Keratinocyte (primary cell): ENCODE data around the gene DENND11. TPM values are rescaled to one million over a fixed set of nuclear protein-coding genes. Genes with fewer than 3 reads are reported as not detected.

Experiments
- DNase-seq: peaks from one replicate; pipeline ENCODE4 v3.0.0-alpha.2; 2011; ENCODE audit warnings: low read depth, missing footprints, low spot score
- FAIRE-seq: peaks from 2 replicates; lab custom pipeline; 2011; peaks lifted over from hg19 to GRCh38; lab: Jason Lieb, UNC
- H2AFZ ChIP-seq: 2 replicates; pipeline ENCODE4 v1.6.0; 2012; ENCODE audit warnings: low read length, control low read depth, inconsistent platforms; ENCODE audit not compliant: control insufficient read depth
- H3K27ac ChIP-seq: 2 replicates; pipeline ENCODE4 v1.5.1; 2011; ENCODE audit warnings: low read length; ENCODE audit not compliant: control insufficient read depth, insufficient read depth
- H3K27me3 ChIP-seq: 3 replicates; pipeline ENCODE4 v1.6.0; 2011; ENCODE audit warnings: low read length; ENCODE audit not compliant: control insufficient read depth, insufficient read depth; ENCODE audit errors: extremely low read depth
- H3K36me3 ChIP-seq, 2 experiments: 2 replicates in 1 of 2; 3 replicates in 1 of 2; pipeline ENCODE4 v1.5.1; 2011; ENCODE audit warnings: low read length in 2 of 2, mild to moderate bottlenecking in 1 of 2; ENCODE audit not compliant: control insufficient read depth in 2 of 2, insufficient read depth in 2 of 2; ENCODE audit errors: extremely low read depth in 1 of 2
- H3K4me1 ChIP-seq: 3 replicates; pipeline ENCODE4 v1.5.1; 2011; ENCODE audit warnings: low read length; ENCODE audit not compliant: control insufficient read depth, insufficient read depth; ENCODE audit errors: extremely low read depth
- H3K4me2 ChIP-seq: 3 replicates; pipeline ENCODE4 v1.6.0; 2011; ENCODE audit warnings: low read depth, low read length; ENCODE audit not compliant: control insufficient read depth, insufficient read depth; ENCODE audit errors: extremely low read depth
- H3K4me3 ChIP-seq, 3 experiments: fragments of 200-600 bp in 1 of 3; sonication (generic) in 1 of 3; 2 replicates in 2 of 3; 3 replicates in 1 of 3; pipeline ENCODE4 v1.5.1; 2011 to 2016; ENCODE audit warnings: low read length in 3 of 3, mild to moderate bottlenecking in 3 of 3, control low read depth in 2 of 3, inconsistent platforms in 1 of 3, low read depth in 1 of 3, mixed read lengths in 1 of 3, mixed run types in 1 of 3, moderate library complexity in 1 of 3; ENCODE audit not compliant: control insufficient read depth in 2 of 3, insufficient read depth in 2 of 3; ENCODE audit errors: extremely low read depth in 1 of 3
- H3K79me2 ChIP-seq: 2 replicates; pipeline ENCODE4 v1.6.0; 2012; ENCODE audit warnings: low read length; ENCODE audit not compliant: control insufficient read depth, insufficient read depth
- H3K9ac ChIP-seq: 3 replicates; pipeline ENCODE4 v1.6.0; 2011; ENCODE audit warnings: low read length; ENCODE audit not compliant: control insufficient read depth, insufficient read depth; ENCODE audit errors: extremely low read depth
- H3K9me1 ChIP-seq: 3 replicates; pipeline ENCODE4 v1.6.0; 2011; ENCODE audit warnings: low read length; ENCODE audit not compliant: control insufficient read depth, insufficient read depth; ENCODE audit errors: extremely low read depth
- H3K9me3 ChIP-seq: 2 replicates; pipeline ENCODE4 v1.5.1; 2012; ENCODE audit warnings: low read depth, low read length; ENCODE audit not compliant: control insufficient read depth
- H4K20me1 ChIP-seq: 3 replicates; pipeline ENCODE4 v1.6.0; 2011; ENCODE audit warnings: low read length; ENCODE audit not compliant: control insufficient read depth, insufficient read depth; ENCODE audit errors: extremely low read depth
- EZH2 ChIP-seq: IDR thresholded peaks from one replicate; pipeline ENCODE4 v1.6.1; 2012; ENCODE audit warnings: inconsistent platforms, mild to moderate bottlenecking, low read length, moderate library complexity
- dilution Hi-C: fragments of 300-500 bp; cut with MboI; formaldehyde crosslinking; loops from one replicate; pipeline ENCODE4 v1.7.0; 2020; ENCODE audit warnings: low sequenced_read_pairs; ENCODE audit not compliant: extremely low pct_ligation_motif_present
- polyA plus RNA-seq, 5 experiments: library from polyadenylated mRNA; depleted of rRNA in 3 of 5; stranded (reverse) in 3 of 5; stranded (forward) in 1 of 5; unstranded in 1 of 5; fragments of >200 nt; gene quantifications; 1 replicate in 1 of 5; 2 replicates in 3 of 5; 3 replicates in 1 of 5; pipeline versions ENCODE4 v1.2.1 to v1.2.3, GENCODE V29; 2011 to 2012; ENCODE audit warnings: missing spikeins in 2 of 5, low read depth in 1 of 5, low replicate concordance in 1 of 5
- small RNA-seq, 3 experiments: library from RNA; depleted of rRNA; stranded (forward); fragments of <200 nt; gene quantifications; one replicate each; pipeline ENCODE3, GENCODE V24; 2012; ENCODE audit warnings: low read depth in 3 of 3, low replicate concordance in 1 of 3; ENCODE audit not compliant: insufficient read length in 3 of 3
- TF ChIP-seq, protein P1 (sequence below), 3 experiments: IDR thresholded peaks in 1 of 3; conservative IDR thresholded peaks in 1 of 3; optimal IDR thresholded peaks in 1 of 3; 2 replicates in 2 of 3; 3 replicates in 1 of 3; pipeline versions ENCODE3 to v1.5.1; 2011; ENCODE audit warnings: low read length in 3 of 3, mild to moderate bottlenecking in 3 of 3, moderate library complexity in 2 of 3, control low read depth in 1 of 3, inconsistent platforms in 1 of 3; ENCODE audit not compliant: insufficient read depth in 2 of 3; ENCODE audit errors: extremely low read depth in 1 of 3

The DENND11 gene
- polyA plus RNA-seq, 1 donor (not counting 4 experiments of a cell fraction or from before 2014, with no cell fraction given), result 5.4 TPM

DNA sequence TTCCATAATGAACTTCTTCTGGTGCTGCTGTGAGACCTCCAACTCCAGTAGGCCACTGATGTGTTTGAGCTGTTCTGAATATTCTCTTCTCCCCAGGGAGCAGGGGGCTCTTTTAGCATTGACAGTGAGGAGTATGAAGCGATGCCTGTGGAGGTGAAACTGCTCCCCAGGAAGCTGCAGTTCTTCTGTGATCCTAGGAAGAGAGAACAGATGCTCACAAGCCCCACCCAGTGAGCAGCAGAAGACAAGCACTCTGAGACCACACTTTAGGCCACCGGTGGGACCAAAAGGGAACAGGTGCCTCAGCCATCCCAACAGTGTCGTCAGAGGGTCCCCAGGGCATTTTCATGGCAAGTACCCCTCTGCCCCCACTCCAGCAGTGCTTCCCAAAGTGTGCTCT, 49.3 kb downstream of the DENND11 start:
- H3K27me3 ChIP-seq, result no peaks in the 10 kb centered on the region
- no peaks in the 10 kb centered on the region for H3K9me1 ChIP-seq
- H3K9me3 ChIP-seq, result no peaks in the 10 kb centered on the region
- H3K4me3 ChIP-seq, result no peak overlapping the region
- no peaks in the 10 kb centered on the region for H4K20me1 ChIP-seq
- H3K27ac ChIP-seq, result no peak overlapping the region
- no peak overlapping the region for H3K9ac ChIP-seq
- no peaks in the 10 kb centered on the region for H3K4me1 ChIP-seq
- H3K36me3 ChIP-seq, result peaks cover 9 to 11% of the 10 kb centered on the region in 2 experiments
- no peaks in the 10 kb centered on the region for H3K79me2 ChIP-seq
- dilution Hi-C loops, result no loop called here
- H2AFZ ChIP-seq, result no peak overlapping the region
- FAIRE-seq (no peak), DNase-seq (no peak)
- TF ChIP-seq, protein P1, sequence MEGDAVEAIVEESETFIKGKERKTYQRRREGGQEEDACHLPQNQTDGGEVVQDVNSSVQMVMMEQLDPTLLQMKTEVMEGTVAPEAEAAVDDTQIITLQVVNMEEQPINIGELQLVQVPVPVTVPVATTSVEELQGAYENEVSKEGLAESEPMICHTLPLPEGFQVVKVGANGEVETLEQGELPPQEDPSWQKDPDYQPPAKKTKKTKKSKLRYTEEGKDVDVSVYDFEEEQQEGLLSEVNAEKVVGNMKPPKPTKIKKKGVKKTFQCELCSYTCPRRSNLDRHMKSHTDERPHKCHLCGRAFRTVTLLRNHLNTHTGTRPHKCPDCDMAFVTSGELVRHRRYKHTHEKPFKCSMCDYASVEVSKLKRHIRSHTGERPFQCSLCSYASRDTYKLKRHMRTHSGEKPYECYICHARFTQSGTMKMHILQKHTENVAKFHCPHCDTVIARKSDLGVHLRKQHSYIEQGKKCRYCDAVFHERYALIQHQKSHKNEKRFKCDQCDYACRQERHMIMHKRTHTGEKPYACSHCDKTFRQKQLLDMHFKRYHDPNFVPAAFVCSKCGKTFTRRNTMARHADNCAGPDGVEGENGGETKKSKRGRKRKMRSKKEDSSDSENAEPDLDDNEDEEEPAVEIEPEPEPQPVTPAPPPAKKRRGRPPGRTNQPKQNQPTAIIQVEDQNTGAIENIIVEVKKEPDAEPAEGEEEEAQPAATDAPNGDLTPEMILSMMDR (optimal IDR thresholded peaks at IDR 0.05 in 1 of 3, IDR thresholded peaks at IDR 0.05 in 1 of 3, conservative IDR thresholded peaks at IDR 0.05 in 1 of 3; ENCODE audit: extremely low read depth in 1 of 3, insufficient read depth in 2 of 3, low read length in 3 of 3), result no peak
- no peak for TF ChIP-seq EZH2
- H3K4me2 ChIP-seq, result no peak overlapping the region

Small RNAs within 50 kb of the gene (small RNA-seq; reads per million reads assigned to genes)
- 0 reads per million in 3 experiments for gene RNU1-82P

Other genes with a start within 250 kb of the DENND11 start
- 30.9 to 40.0 TPM (median 36.6 TPM) in 3 replicates for gene AGK, start 150.8 kb downstream of the DENND11 start, polyA plus RNA-seq
- gene WEE2, start 6.2 kb upstream of the DENND11 start, polyA plus RNA-seq, result not detected in 3 replicates
- 127 to 244 TPM (median 230 TPM) in 3 replicates for gene SSBP1, start 36.2 kb upstream of the DENND11 start, polyA plus RNA-seq
- gene TAS2R3, start 61.9 kb upstream of the DENND11 start, polyA plus RNA-seq, result 0.07 to 0.59 TPM (median 0.51 TPM) in 3 replicates
- gene TAS2R4, start 74.5 kb upstream of the DENND11 start, polyA plus RNA-seq, result 0.24 to 0.73 TPM (median 0.68 TPM) in 3 replicates
- 0.54 to 3.1 TPM (median 2.0 TPM) in 3 replicates for gene TAS2R5, start 88.1 kb upstream of the DENND11 start, polyA plus RNA-seq
- not detected in 3 replicates for gene PRSS37, start 139.3 kb upstream of the DENND11 start, polyA plus RNA-seq
- not detected in 3 replicates for gene OR9A4, start 214.2 kb upstream of the DENND11 start, polyA plus RNA-seq
- gene CLEC5A, start 244.8 kb upstream of the DENND11 start, polyA plus RNA-seq, result 0.05 to 0.08 TPM (median 0.07 TPM) in 3 replicates